GM10266 (cell line): ENCODE data around the gene DNLZ.

ENCODE experiments used
- DNase-seq: peaks from one replicate; pipeline ENCODE4 v3.0.0; 2012; ENCODE audit errors: extremely low spot score
- CTCF ChIP-seq: IDR thresholded peaks from 2 replicates; pipeline ENCODE4 v1.5.1; 2012; ENCODE audit warnings: mild to moderate bottlenecking, low read depth; ENCODE audit not compliant: control insufficient read depth, insufficient read depth; ENCODE audit errors: missing control alignments

The DNLZ gene

GRCh38 chr9:136312009-136312375 is 51.6 kb downstream of the DNLZ start:
- TF ChIP-seq CTCF = no peak
- DNase-seq = no peak

- DNase-seq = no peak
- TF ChIP-seq CTCF = no peak
Observed at GRCh38 chr9:136311051-136312008, 52.2 kb downstream of the DNLZ start.

- TF ChIP-seq CTCF = no peak
- no peak for DNase-seq
Observed at GRCh38 chr9:136310273-136311030, 53.1 kb downstream of the DNLZ start.

GRCh38 chr9:136309806-136310220 is 53.7 kb downstream of the DNLZ start:
- no peak for TF ChIP-seq CTCF
- no peak for DNase-seq
